ENCODE data around the gene DSG3. TPM values are rescaled to one million over a fixed set of nuclear protein-coding genes. Genes with fewer than 3 reads are reported as not detected.

The DSG3 gene
- under 1 TPM in 1 of 4 donors, not detected in 3; under 0.01 TPM for total RNA-seq

GRCh38 chr18:31447530-31448191, at the start of gene DSG3:
Gene DSG3, plus strand, starts transcription at chr18:31447741. Its CDS starts 137 bp downstream, at chr18:31447878.
- no peak for TF ChIP-seq POLR2AphosphoS5 (IDR thresholded peaks at IDR 0.05)
- no peak for TF ChIP-seq CTCF (IDR thresholded peaks at IDR 0.05)
- TF ChIP-seq POLR2A (IDR thresholded peaks at IDR 0.05): no peak
- TF ChIP-seq EP300 (IDR thresholded peaks at IDR 0.05; ENCODE audit: low read depth): no peak
- no peaks in the 10 kb centered on the region for H3K36me3 ChIP-seq
- no peak for DNase-seq
- H3K27ac ChIP-seq: no peak within 1 kb of the TSS
- intact Hi-C loops (cut with DNase I; ENCODE audit: low total_unique reads) (no loop called here), in situ Hi-C loops (cut with MboI; ENCODE audit: low pct_ligation_motif_present in 1 of 4, low pct_unique_long_range_greater_than_20kb in 1 of 4, low sequenced_read_pairs in 3 of 4) (no loop called here)
- H3K27me3 ChIP-seq: no peaks in the 10 kb centered on the region
- WGBS, 2 donors (ENCODE audit: low coverage in 1 of 2): 38 to 59% methylated on average over 4 to 9 of the region's 9 CpGs
- H3K9me3 ChIP-seq: no peaks in the 10 kb centered on the region
- no peak within 1 kb of the TSS for H3K4me3 ChIP-seq
- no peaks in the 10 kb centered on the region for H3K4me1 ChIP-seq

- in situ Hi-C loops (cut with MboI; ENCODE audit: low pct_ligation_motif_present in 1 of 4, low pct_unique_long_range_greater_than_20kb in 1 of 4, low sequenced_read_pairs in 3 of 4) (loop anchor here in 2 of 4 donors (25.0 kb wide), 1 partner anchor 111 kb away; no protein-coding TSS in a partner anchor), intact Hi-C loops (cut with DNase I; ENCODE audit: low total_unique reads) (no loop called here)
- H3K9me3 ChIP-seq: no peaks in the 10 kb centered on the region
- DNase-seq: no peak
- peaks cover 0 to 67% (median 35%) of the 10 kb centered on the region in 4 donors for H3K4me1 ChIP-seq
- H3K4me3 ChIP-seq: no peak overlapping the region
- 50 to 51% methylated on average over 1 to 2 of the region's 2 CpGs for WGBS, 2 donors (ENCODE audit: low coverage in 1 of 2)
- H3K27ac ChIP-seq: peak overlapping the region in 3 of 4 donors; percentile 64 to 87 (median 83)
- no peak for TF ChIP-seq EP300 (IDR thresholded peaks at IDR 0.05; ENCODE audit: low read depth)
- no peak for TF ChIP-seq POLR2A (IDR thresholded peaks at IDR 0.05)
- TF ChIP-seq CTCF (IDR thresholded peaks at IDR 0.05): no peak
- no peak for TF ChIP-seq POLR2AphosphoS5 (IDR thresholded peaks at IDR 0.05)
- no peaks in the 10 kb centered on the region for H3K27me3 ChIP-seq
- H3K36me3 ChIP-seq: no peaks in the 10 kb centered on the region
Measured at GRCh38 chr18:31398191-31398590, 49.4 kb upstream of the DSG3 start.

- WGBS, 2 donors (ENCODE audit: low coverage in 1 of 2): 18 to 19% methylated on average over 6 of the region's 6 CpGs
- intact Hi-C loops (cut with DNase I; ENCODE audit: low total_unique reads): no loop called here
- Histone ChIP-seq H3K27me3 (no peaks in the 10 kb centered on the region), H3K9me3 (no peaks in the 10 kb centered on the region), H3K27ac (peak overlapping the region; percentile 63 to 87 (median 74)), H3K4me3 (no peak overlapping the region), H3K36me3 (no peaks in the 10 kb centered on the region), H3K4me1 (peaks cover 0 to 67% (median 35%) of the 10 kb centered on the region in 4 donors)
- in situ Hi-C loops (cut with MboI; ENCODE audit: low pct_ligation_motif_present in 1 of 4, low pct_unique_long_range_greater_than_20kb in 1 of 4, low sequenced_read_pairs in 3 of 4): loop anchor here in 2 of 4 donors (25.0 kb wide), 2 partner anchors 112 to 312 kb away; no protein-coding TSS in a partner anchor
- TF ChIP-seq POLR2AphosphoS5 (IDR thresholded peaks at IDR 0.05): peak in 2 of 3 donors; percentile 43 to 52
- no peak for TF ChIP-seq EP300 (IDR thresholded peaks at IDR 0.05; ENCODE audit: low read depth)
- TF ChIP-seq CTCF (IDR thresholded peaks at IDR 0.05): no peak
- DNase-seq: peak; percentile 30
Measured at GRCh38 chr18:31399306-31400032, 48.1 kb upstream of the DSG3 start.

Data from transverse colon (tissue), 4 donors.